HG02588 (cell line): Measurements from ENCODE around the gene MED26.

Experiments
- ATAC-seq: cut with Tn5 transposase; IDR thresholded peaks from one replicate; pipeline ENCODE4 v1.9.1; 2021; ENCODE audit warnings: mild to moderate bottlenecking, moderate library complexity; ENCODE audit not compliant: unreplicated experiment

MED26 gene

GRCh38 chr19:16650821-16651220 is 22.8 kb upstream of the MED26 start:
- no peak for ATAC-seq

DNA sequence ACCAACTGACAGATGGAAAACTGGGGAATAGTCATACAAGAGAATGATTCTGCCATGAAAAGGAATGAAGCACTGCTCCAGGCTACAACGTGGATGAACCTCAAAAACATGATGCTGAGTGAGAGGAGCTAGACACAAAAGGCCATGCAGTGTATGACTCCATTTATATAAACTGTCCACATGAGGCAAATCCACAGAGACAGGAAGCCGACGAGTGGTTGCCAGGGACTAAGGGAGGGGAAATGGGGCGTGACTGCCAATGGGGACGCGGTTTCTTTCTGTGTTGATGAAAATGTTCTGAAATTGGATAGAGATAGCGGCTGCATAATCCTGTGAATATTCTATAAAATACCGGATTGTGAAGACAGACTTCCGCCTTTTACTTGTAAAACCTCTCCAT is 21.7 kb upstream of the MED26 start:
- no peak for ATAC-seq

GRCh38 chr19:16645140-16645539 is 17.1 kb upstream of the MED26 start:
- no peak for ATAC-seq

DNA sequence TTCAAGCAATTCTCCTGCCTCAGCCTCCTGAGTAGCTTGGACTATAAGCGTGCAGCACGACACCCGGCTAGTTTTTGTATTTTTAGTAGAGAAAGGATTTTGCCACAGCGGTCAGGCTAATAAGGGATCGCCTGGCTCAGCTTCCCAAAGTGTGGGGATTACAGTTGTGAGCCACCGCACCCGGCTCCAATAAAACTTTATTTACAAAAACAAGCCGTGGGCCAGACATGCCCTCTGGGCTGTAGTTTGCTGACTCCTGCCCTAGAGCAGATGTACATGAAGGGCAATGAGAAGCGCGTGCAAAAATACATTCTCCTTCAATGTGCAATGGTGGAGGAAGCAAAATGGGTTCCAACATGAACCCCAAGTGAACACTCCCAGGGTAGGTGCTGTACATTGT is 13.7 kb upstream of the MED26 start:
- no peak for ATAC-seq

DNA sequence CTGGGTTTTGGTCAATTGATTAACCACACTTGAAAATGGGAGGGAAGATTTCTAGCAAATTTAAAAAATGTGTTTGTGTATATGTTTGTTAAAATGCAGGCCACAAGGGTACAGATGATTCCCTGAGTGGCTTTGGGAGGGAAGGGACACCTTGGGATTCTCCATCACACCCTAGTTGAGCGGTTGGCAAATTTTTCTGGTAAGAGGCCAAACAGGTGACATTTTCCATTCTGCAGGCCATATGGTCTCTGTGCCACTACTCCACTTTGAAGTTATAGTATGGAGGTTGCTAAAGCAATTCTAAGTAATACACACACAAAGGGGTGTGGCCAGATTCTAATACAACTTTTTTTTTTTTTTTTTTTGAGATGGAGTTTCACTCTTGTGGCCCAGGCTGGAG is 12.9 kb upstream of the MED26 start:
- no peak for ATAC-seq

DNA sequence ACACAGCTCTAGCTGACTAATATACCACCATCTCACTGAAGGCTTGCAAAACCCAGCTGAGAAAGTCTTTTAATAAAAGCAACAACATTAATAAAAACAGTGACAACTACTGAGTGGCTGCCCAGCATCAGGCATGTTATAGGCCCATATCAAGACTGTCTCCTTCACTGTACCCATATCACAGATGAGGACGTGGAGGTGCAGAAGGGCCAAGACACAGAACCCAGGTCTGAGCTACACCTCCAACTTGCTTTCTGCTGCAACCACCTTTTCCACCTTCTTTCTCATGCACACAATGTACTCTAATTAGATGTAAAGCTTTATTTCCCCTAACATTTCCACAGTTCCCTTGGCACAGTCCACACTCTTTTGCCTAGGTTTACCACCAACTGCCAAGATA is 10.7 kb upstream of the MED26 start:
- ATAC-seq: no peak

DNA sequence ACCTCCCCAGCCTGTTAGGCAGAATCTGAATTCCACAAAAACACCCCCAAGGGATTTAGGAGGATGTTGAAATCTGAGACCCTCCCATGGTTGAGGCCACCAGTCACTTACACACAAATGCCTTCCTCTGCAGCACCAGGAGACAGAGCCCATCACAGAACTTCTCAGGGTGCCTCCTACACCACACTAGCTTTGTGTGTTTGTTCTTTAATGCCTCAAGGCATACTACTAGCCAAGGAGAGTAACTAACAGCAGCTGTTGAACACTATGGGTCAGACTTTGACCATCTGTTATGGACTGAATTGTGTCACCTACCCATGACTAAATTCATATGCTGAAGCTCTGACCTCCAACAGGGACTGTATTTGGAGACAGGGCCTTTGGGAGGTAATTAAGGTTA is 9.5 kb upstream of the MED26 start:
- no peak for ATAC-seq

DNA sequence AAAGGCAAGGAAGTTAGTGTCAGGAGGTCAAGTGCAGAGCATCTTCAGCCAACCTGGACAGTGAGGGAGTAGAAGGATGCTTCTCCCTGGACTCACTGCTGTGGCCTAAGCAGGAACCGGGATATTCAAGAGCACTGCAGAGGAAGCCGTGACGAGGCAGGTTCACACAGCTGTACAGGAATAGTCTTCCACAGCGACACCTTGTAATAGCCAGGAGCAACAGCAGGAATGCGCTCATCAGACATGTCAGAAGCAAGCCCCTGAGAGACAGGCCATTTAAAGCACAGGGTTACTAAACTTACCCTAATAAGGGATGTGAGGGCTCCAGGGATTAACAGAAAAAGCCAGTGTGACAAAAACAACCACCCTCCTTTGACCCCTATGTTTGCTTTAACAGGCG is 3.5 kb upstream of the MED26 start:
- ATAC-seq: no peak

GRCh38 chr19:16628984-16629691 is 1.1 kb upstream of the MED26 start:
- no peak for ATAC-seq

DNA sequence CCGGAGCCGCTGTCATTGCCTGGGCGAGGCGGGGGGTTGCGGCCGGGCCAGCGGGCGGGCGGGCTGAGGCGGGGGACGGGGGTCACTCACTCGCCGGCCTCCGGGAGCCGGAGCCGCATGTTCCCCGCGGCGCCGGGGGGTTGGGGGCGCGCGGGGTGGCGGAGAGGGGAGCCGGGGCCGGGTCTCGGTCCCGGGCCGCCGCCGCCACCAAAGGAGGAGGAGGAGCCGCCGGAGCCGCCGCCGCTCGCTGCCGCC is 149 bp downstream of the MED26 start:
- no peak for ATAC-seq

DNA sequence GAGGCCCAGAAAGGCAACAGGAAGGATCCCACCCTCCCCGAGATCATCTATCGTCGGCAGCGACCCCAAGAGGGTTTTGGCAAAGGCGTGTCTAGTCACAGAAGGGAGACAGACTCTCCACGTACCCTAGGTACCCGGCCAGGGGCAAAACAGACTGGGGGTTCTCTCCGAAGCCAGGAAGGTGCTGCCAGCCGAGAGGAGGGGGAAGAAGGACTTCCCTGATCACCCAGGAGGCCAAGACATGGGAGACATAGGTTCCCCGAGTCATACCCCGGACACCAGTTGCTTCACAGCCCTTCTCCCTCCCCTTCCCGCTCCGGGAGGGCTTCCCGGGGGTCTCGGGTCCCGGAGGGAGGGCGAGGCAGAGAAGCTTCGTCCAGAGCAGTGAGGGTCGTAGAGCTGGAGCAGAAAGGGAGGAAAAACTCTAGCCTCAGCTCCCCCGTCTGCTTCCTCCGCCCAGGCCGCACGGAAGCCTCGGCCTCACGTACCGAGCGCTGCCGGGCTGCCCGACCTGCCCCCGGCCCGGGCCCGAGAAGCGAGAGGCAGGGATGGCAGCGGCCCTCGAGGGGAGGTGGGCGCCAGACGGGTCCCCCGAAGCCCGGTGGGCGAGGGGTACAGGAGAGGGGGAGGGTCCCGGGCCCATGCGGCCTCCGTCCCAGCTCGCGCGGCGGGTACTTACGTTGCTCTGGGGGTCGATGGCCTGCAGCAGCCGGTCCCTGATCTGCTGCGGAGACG is 644 bp downstream of the MED26 start:
- ATAC-seq: peak; percentile 1

DNA sequence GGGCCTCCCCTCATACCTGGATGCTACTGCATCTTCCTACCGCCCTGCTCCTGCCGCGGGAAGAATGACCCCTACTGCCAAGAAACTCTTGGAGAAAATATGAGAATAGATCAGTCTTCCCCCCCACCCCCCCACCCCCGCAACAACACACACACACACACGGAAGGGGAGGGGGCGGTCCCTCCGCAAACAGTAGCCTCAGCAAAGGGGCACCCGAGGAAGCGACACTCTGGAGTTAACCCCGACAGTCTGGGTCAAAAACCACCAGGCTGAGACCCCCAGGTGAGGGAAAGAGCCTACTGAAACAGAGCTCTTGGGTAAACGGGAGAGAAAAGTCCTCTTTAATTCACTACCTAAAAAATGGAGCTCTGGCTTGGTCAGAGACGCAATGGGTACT is 1.2 kb downstream of the MED26 start:
- no peak for ATAC-seq

DNA sequence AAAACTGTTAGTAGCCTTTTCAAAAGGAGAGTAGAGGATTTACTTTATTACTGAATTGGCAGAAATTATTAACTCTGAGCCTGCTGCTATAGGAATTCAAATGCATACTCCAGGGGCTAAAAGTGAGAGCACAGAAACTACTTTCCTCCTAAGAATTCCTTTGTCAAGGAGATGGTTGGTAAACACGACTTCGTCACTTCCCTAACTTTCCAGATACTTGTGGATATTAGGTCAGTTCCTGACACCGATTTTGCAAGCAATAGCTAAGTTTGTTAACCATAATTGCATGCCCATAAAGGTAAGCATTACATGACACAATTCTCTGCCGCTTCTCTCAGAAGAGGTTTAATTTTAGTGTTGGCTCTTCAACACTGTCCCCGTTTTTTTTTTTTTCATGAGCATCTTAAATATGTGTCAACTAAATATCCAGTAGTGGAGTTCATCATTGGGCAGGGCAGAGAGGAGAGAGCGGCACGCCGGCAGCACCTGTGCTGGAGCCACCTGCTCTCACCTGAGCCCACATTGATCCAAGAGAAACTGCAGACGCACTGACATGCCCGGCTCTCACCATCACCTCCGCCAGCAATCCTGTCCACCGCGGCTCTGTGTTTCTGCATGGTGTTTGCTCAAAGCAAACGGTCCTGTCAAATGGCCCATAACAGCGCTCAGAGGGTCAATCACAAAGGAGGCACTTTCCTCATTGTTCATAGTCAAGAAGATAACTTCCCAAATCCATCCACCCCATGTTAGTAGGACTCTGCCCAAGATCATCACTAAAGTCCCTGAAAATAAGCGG is 2.6 kb downstream of the MED26 start:
- ATAC-seq: no peak

- ATAC-seq: no peak
These were observed 3.8 kb downstream of the MED26 start for GRCh38 chr19:16624236-16624635.

DNA sequence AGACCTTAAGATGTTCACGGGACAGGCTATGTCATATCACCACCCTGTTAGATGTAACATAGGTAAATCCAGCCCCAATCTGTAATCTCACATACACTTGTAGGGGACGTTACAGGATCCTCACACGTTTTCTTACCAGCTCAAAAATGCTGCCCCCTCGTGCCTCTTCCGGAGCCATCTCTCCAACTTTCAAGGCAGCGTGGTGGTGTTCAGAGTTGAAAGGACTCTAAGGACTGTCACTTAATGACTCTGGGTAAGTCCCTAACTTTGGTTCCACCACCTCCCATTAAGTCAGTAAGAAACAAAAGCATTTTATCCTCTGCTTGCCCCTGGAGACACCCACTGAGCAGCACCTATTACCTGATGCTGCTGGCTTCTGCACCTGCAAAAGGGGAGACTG is 4.4 kb downstream of the MED26 start:
- ATAC-seq: no peak

GRCh38 chr19:16623066-16623465 is 4.9 kb downstream of the MED26 start:
- no peak for ATAC-seq

GRCh38 chr19:16621165-16621800 is 6.7 kb downstream of the MED26 start:
- no peak for ATAC-seq

- ATAC-seq: no peak
These were observed 7.4 kb downstream of the MED26 start for GRCh38 chr19:16620584-16620983.

GRCh38 chr19:16620018-16620417 is 8.0 kb downstream of the MED26 start:
- ATAC-seq: no peak

DNA sequence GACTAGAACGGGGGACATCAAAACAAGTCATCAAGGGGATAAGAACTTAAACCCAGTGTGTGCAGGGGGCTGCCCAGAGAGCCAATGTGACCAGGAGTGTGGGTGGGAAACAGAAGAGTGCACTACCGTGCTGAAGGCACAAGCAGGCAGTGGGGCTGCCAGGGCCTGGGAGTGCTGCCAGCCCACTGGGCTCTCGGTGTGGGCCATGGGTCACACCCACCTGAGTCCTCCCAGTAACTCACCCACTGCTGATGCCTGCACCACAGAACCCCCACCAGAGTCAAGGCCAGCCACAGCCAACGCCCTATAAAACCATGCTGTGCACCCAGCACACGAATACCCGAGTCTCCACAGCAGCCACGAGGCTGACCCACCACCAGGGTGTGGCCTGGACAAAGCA is 8.5 kb downstream of the MED26 start:
- ATAC-seq: no peak

DNA sequence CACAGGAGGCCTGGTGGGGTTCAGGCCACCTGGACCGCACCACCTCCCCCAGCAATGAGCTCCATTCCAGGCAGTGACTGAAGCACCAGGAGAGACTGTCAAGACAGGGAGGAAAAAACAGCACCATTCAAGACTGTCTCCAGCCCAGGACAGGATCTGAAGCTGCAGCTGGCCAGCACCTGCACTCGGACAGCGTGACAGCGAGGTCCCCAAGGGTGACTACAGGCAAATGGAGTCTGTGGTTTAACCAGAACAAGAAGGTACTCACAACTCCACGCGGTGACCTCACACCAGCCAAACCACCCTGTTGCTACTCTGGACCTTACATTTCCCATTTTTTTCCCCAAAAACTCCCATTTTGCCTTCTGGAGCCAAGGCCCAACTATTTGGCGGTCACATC is 9.8 kb downstream of the MED26 start:
- ATAC-seq: no peak

DNA sequence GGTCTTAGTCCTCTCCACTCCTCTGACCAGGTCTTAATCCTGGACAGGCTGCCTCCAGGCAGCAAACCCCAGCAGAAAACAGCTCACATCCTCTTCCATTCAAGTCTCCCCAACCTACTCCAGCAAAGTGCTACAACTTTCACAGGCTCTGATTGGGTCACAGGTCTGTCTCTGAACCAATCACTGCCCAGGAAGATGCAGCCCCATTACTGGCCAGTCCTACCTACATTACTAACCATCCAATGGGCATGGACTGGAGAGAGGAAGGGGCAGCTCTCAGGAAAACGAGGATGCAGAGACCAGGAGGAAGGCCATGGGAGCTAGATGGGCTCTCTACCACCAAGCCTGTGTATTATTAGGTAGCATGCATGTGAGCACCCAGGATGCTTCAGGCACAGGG is 12.2 kb downstream of the MED26 start:
- ATAC-seq: no peak
